H1 (cell line): ENCODE results near the gene SCN1B. TPM values are rescaled to one million over a fixed set of nuclear protein-coding genes. Genes with fewer than 3 reads are reported as not detected.

ENCODE experiments used
- CTCF ChIA-PET: fragments of 300-600 bp; sonication (Branson Sonifier 250); formaldehyde crosslinking; loops from one replicate; lab custom pipeline; 2021; ENCODE audit not compliant: partially characterized antibody; lab: Charles Lee
- POLR2A ChIA-PET: fragments of 300-600 bp; sonication (Branson Sonifier 250); formaldehyde crosslinking; loops from one replicate; lab custom pipeline; 2021; ENCODE audit warnings: inconsistent platforms; ENCODE audit not compliant: partially characterized antibody; lab: Charles Lee
- DNase-seq, 2 experiments: peaks; one replicate each; pipeline versions ENCODE4 v3.0.0 to v3.0.0-alpha.2; 2010 to 2022; ENCODE audit warnings: low spot score in 2 of 2, low read depth in 1 of 2, mixed read lengths in 1 of 2
- FAIRE-seq: peaks from 2 replicates; lab custom pipeline; 2011; peaks lifted over from hg19 to GRCh38; lab: Jason Lieb, UNC
- H2AFZ ChIP-seq: 2 replicates; pipeline ENCODE4 v1.8.1; 2012; ENCODE audit warnings: low read length, inconsistent platforms
- H2AK5ac ChIP-seq: 2 replicates; pipeline ENCODE4 v1.6.1; 2013; ENCODE audit warnings: low read depth, low read length
- H2BK120ac ChIP-seq: replicated peaks from 2 replicates; pipeline ENCODE3; 2013; ENCODE audit warnings: low read depth, low read length, inconsistent platforms
- H2BK12ac ChIP-seq: 2 replicates; pipeline ENCODE4 v1.6.1; 2013; ENCODE audit warnings: low read depth, low read length
- H2BK15ac ChIP-seq: 2 replicates; pipeline ENCODE4 v1.6.1; 2013; ENCODE audit warnings: low read length
- H2BK20ac ChIP-seq: 2 replicates; pipeline ENCODE4 v1.6.1; 2013; ENCODE audit warnings: low read length
- H2BK5ac ChIP-seq: 2 replicates; pipeline ENCODE4 v1.6.1; 2013; ENCODE audit warnings: low read depth, low read length
- H3K14ac ChIP-seq: 2 replicates; pipeline ENCODE4 v1.6.1; 2013; ENCODE audit warnings: inconsistent platforms; ENCODE audit not compliant: insufficient read length
- H3K18ac ChIP-seq: 2 replicates; pipeline ENCODE4 v1.6.1; 2013; ENCODE audit warnings: low read length; ENCODE audit errors: extremely low read depth
- H3K23ac ChIP-seq: 2 replicates; pipeline ENCODE4 v1.6.1; 2013; ENCODE audit warnings: inconsistent platforms; ENCODE audit not compliant: insufficient read length
- H3K23me2 ChIP-seq: 2 replicates; pipeline ENCODE4 v1.6.1; 2013; ENCODE audit warnings: low read depth, low read length
- H3K27ac ChIP-seq: 2 replicates; pipeline ENCODE4 v1.6.1; 2011; ENCODE audit warnings: low read depth, low read length, inconsistent platforms
- H3K27me3 ChIP-seq, 4 experiments: replicated peaks in 1 of 4; 1 replicate in 1 of 4; 2 replicates in 3 of 4; pipeline versions ENCODE4 v1.6.1 to v1.8.1; 2011 to 2013; ENCODE audit warnings: low read length in 3 of 4, mild to moderate bottlenecking in 3 of 4, inconsistent platforms in 2 of 4, mixed read lengths in 2 of 4, moderate library complexity in 1 of 4; ENCODE audit not compliant: control insufficient read depth in 3 of 4, insufficient read depth in 3 of 4; ENCODE audit errors: extremely low read depth in 1 of 4
- H3K36me3 ChIP-seq, 4 experiments: 2 replicates each; pipeline versions ENCODE4 v1.6.1 to v1.8.1; 2011 to 2013; ENCODE audit warnings: mild to moderate bottlenecking in 4 of 4, low read length in 3 of 4, moderate library complexity in 2 of 4, control low read depth in 1 of 4, inconsistent platforms in 1 of 4; ENCODE audit not compliant: insufficient read depth in 4 of 4, control insufficient read depth in 2 of 4
- H3K4ac ChIP-seq: replicated peaks from 2 replicates; pipeline ENCODE3; 2013; ENCODE audit warnings: low read length, low read depth, mixed read lengths, inconsistent platforms; ENCODE audit not compliant: insufficient read length
- H3K4me1 ChIP-seq, 4 experiments: replicated peaks in 1 of 4; 1 replicate in 1 of 4; 2 replicates in 3 of 4; pipeline versions ENCODE4 v1.6.1 to v1.8.1; 2011 to 2013; ENCODE audit warnings: low read length in 3 of 4, inconsistent platforms in 2 of 4, mixed read lengths in 1 of 4; ENCODE audit not compliant: insufficient read depth in 4 of 4, control insufficient read depth in 3 of 4
- H3K4me2 ChIP-seq, 2 experiments: 2 replicates each; pipeline versions ENCODE4 v1.6.1 to v1.8.1; 2011 to 2013; ENCODE audit warnings: low read depth in 2 of 2, low read length in 2 of 2, control low read depth in 1 of 2, inconsistent platforms in 1 of 2, mild to moderate bottlenecking in 1 of 2; ENCODE audit not compliant: insufficient read depth in 1 of 2
- H3K4me3 ChIP-seq, 4 experiments: fragments of 200-600, 300-600 bp in 1 of 4; sonication (generic), shearing (Covaris generic), sonication (Bioruptor Twin) in 1 of 4; 2 replicates each; pipeline versions ENCODE4 v1.5.1 to v1.8.1; 2011 to 2016; ENCODE audit warnings: low read length in 4 of 4, low read depth in 3 of 4, control low read depth in 2 of 4, inconsistent platforms in 2 of 4, mild to moderate bottlenecking in 2 of 4, mixed read lengths in 1 of 4, moderate library complexity in 1 of 4; ENCODE audit not compliant: insufficient read depth in 2 of 4; ENCODE audit errors: extremely low read depth in 1 of 4
- H3K56ac ChIP-seq: replicated peaks from 2 replicates; pipeline ENCODE3; 2013; ENCODE audit warnings: low read depth, mild to moderate bottlenecking, mixed read lengths, low read length, inconsistent platforms; ENCODE audit not compliant: insufficient read length
- H3K79me1 ChIP-seq: 2 replicates; pipeline ENCODE4 v1.6.1; 2013; ENCODE audit warnings: low read depth, low read length, control low read depth
- H3K79me2 ChIP-seq, 2 experiments: 2 replicates each; pipeline versions ENCODE4 v1.6.1 to v1.8.1; 2012 to 2013; ENCODE audit warnings: low read length in 2 of 2, mild to moderate bottlenecking in 2 of 2, inconsistent platforms in 1 of 2; ENCODE audit not compliant: insufficient read depth in 2 of 2, control insufficient read depth in 1 of 2
- H3K9ac ChIP-seq, 4 experiments: replicated peaks in 1 of 4; 1 replicate in 1 of 4; 2 replicates in 3 of 4; pipeline versions ENCODE4 v1.6.1 to v1.8.1; 2011 to 2013; ENCODE audit warnings: low read depth in 3 of 4, low read length in 3 of 4, control low read depth in 2 of 4, mild to moderate bottlenecking in 2 of 4, moderate library complexity in 2 of 4, inconsistent platforms in 1 of 4; ENCODE audit errors: extremely low read depth in 1 of 4
- H3K9me3 ChIP-seq, 2 experiments: 2 replicates each; pipeline versions ENCODE4 v1.6.1 to v1.8.1; 2012 to 2013; ENCODE audit warnings: mild to moderate bottlenecking in 2 of 2, moderate library complexity in 2 of 2, control low read depth in 1 of 2, inconsistent platforms in 1 of 2, low read depth in 1 of 2, low read length in 1 of 2, mixed read lengths in 1 of 2; ENCODE audit not compliant: insufficient read depth in 2 of 2
- H4K20me1 ChIP-seq, 2 experiments: replicated peaks in 1 of 2; 2 replicates each; pipeline versions ENCODE3 to v1.8.1; 2011 to 2013; ENCODE audit warnings: inconsistent platforms in 2 of 2, low read length in 2 of 2, mild to moderate bottlenecking in 1 of 2; ENCODE audit not compliant: insufficient read depth in 2 of 2, control insufficient read depth in 1 of 2
- H4K5ac ChIP-seq: 2 replicates; pipeline ENCODE4 v1.6.1; 2013; ENCODE audit warnings: low read length, low read depth, mixed read lengths, inconsistent platforms; ENCODE audit not compliant: insufficient read length
- H4K8ac ChIP-seq: 2 replicates; pipeline ENCODE4 v1.8.0; 2013; ENCODE audit warnings: mild to moderate bottlenecking, moderate library complexity, low read length, inconsistent platforms; ENCODE audit not compliant: insufficient read depth; ENCODE audit errors: extremely low read depth
- H4K91ac ChIP-seq: replicated peaks from 2 replicates; pipeline ENCODE3; 2013; ENCODE audit warnings: low read length, mixed read lengths, inconsistent platforms; ENCODE audit not compliant: insufficient read length
- CBX8 ChIP-seq: fragments of 300-800, 300-1000 bp; sonication (generic); IDR thresholded peaks from 2 replicates; pipeline ENCODE4 v1.7.1; 2016; ENCODE audit warnings: low read depth, low read length, borderline replicate concordance
- CTCF ChIP-seq, 3 experiments: IDR thresholded peaks; 1 replicate in 2 of 3; 2 replicates in 1 of 3; pipeline versions ENCODE4 v1.5.1 to v1.6.1; 2011; ENCODE audit warnings: low read length in 3 of 3, mild to moderate bottlenecking in 3 of 3, inconsistent platforms in 2 of 3, low read depth in 1 of 3, moderate library complexity in 1 of 3; ENCODE audit not compliant: insufficient read depth in 1 of 3; ENCODE audit errors: control extremely low read depth in 1 of 3
- POLR2AphosphoS5 ChIP-seq: IDR thresholded peaks from 2 replicates; pipeline ENCODE4 v1.6.1; 2011; ENCODE audit warnings: low read depth, low read length
- RAD21 ChIP-seq, 2 experiments: IDR thresholded peaks in 1 of 2; conservative IDR thresholded peaks in 1 of 2; 2 replicates each; pipeline ENCODE4 v1.6.1; 2011; ENCODE audit warnings: low read depth in 2 of 2, low read length in 2 of 2, improper control_type of control experiment in 1 of 2, inconsistent platforms in 1 of 2, mild to moderate bottlenecking in 1 of 2, moderate library complexity in 1 of 2
- TAF1 ChIP-seq: IDR thresholded peaks from 2 replicates; pipeline ENCODE4 v1.6.1; 2011; ENCODE audit warnings: mild to moderate bottlenecking, low read depth, low read length
- TBP ChIP-seq: IDR thresholded peaks from 2 replicates; pipeline ENCODE4 v1.6.1; 2011; ENCODE audit warnings: low read depth, low read length, improper control_type of control experiment
- WGBS, 2 experiments: shearing (Covaris generic) in 1 of 2; methylation state at CpG; one replicate each; pipeline versions ENCODE4 v1.1.6 to v1.1.7; 2013 to 2015; ENCODE audit warnings: low lambda C conversion rate in 2 of 2, mixed read lengths in 2 of 2, inconsistent platforms in 1 of 2, low coverage in 1 of 2, missing lambda C conversion rate in 1 of 2; ENCODE audit not compliant: insufficient replicate concordance in 2 of 2, insufficient coverage in 1 of 2, insufficient read length in 1 of 2; ENCODE audit errors: extremely low coverage in 1 of 2, missing lambda C conversion rate in 1 of 2; 5-methylcytosine and 5-hydroxymethylcytosine counted together
- polyA plus RNA-seq, 7 experiments: library from polyadenylated mRNA; depleted of rRNA in 3 of 7; stranded (reverse) in 5 of 7; unstranded in 2 of 7; fragments of >200 nt in 5 of 7; fragments of 200-250 nt in 2 of 7; gene quantifications; 1 replicate in 5 of 7; 2 replicates in 1 of 7; 4 replicates in 1 of 7; pipeline versions ENCODE4 v1.2.1 to v1.2.3, GENCODE V29; 2011 to 2013; ENCODE audit warnings: missing spikeins in 2 of 7, mixed read lengths in 2 of 7
- total RNA-seq: library from RNA; stranded (reverse); fragmentation: NEBNext Ultra II Directional; extraction: Animal tissue kit (Norgen Biotek cat#: 25700); gene quantifications from 2 replicates; pipeline ENCODE4 v1.2.1, GENCODE V29; 2021

Gene SCN1B
- total and polyA plus RNA-seq, 2 of the 8 experiments (the other 6 are each of a cell fraction or from before 2014, with no cell fraction given) = 3.1 to 3.5 TPM

GRCh38 chr19:34985249-34986022 lies 44.8 kb upstream of the SCN1B start:
- CTCF ChIA-PET = interaction anchor here (1.0 to 1.6 kb wide), 5 partner anchors 13 to 61 kb away, joined by 3 to 8 read pairs (median 6); no protein-coding TSS in a partner anchor
- POLR2A ChIA-PET = interaction anchor here (0.8 to 3.1 kb wide), 6 partner anchors 8 to 27 kb away, joined by 3 to 17 read pairs (median 4); partner anchors contain the start of gene GRAMD1A
- Histone ChIP-seq H2BK12ac (no peak overlapping the region; the same call in 1 of the 2 replicates), H3K27me3 (no peaks in the 10 kb centered on the region), H3K27ac (peak overlapping the region; percentile 47; the same call in 1 of the 2 replicates), H3K9ac (peak overlapping the region in 1 of 4 experiments; percentile 1; a peak in 2 of 7 replicates), H3K79me2 (no peaks in the 10 kb centered on the region), H3K23ac (no peak overlapping the region), H3K79me1 (no peaks in the 10 kb centered on the region), H2BK5ac (no peak overlapping the region), H4K91ac (no peak overlapping the region), H3K56ac (no peak overlapping the region), H2AK5ac (no peak overlapping the region), H3K18ac (no peak overlapping the region), H3K14ac (no peak overlapping the region), H3K9me3 (no peaks in the 10 kb centered on the region), H2BK20ac (no peak overlapping the region), H2BK120ac (no peak overlapping the region), H4K20me1 (no peaks in the 10 kb centered on the region), H4K8ac (no peak overlapping the region), H4K5ac (no peak overlapping the region), H3K4me3 (0 out of 8 replicates have a peak overlapping the region, but pooled peaks of 1 of the 4 experiments have one; percentile 2), H2AFZ (peak overlapping the region; percentile 100), H3K4ac (no peak overlapping the region), H3K23me2 (no peaks in the 10 kb centered on the region), H3K4me1 (peaks cover 2 to 7% (median 4%) of the 10 kb centered on the region in 4 experiments; a peak in 5 of 7 replicates), H3K36me3 (no peaks in the 10 kb centered on the region), H2BK15ac (no peak overlapping the region)
- 61% methylated on average over 7 of the region's 7 CpGs; no CpG with 5 or more reads in 1 of the 2 experiments for WGBS, 2 experiments
- DNase-seq = peak in 1 of 2 experiments; percentile 60
- peak; percentile 58 for FAIRE-seq
- no peak for TF ChIP-seq POLR2AphosphoS5
- TF ChIP-seq CBX8 = no peak
- TF ChIP-seq TBP = peak; percentile 26; the same call in 1 of the 2 replicates
- TF ChIP-seq TAF1 = 0 out of 2 replicates have a peak, but pooled peaks have one; percentile 18
- TF ChIP-seq CTCF (IDR thresholded peaks at IDR 0.05; ENCODE audit: control extremely low read depth in 1 of 3, insufficient read depth in 1 of 3, low read depth in 1 of 3, low read length in 3 of 3) = peak; percentile 4 to 35 (median 21); a peak in 2 of 4 replicates
- TF ChIP-seq RAD21 (IDR thresholded peaks at IDR 0.05 in 1 of 2, conservative IDR thresholded peaks at IDR 0.05 in 1 of 2; ENCODE audit: low read depth in 2 of 2, low read length in 2 of 2) = peak; percentile 2 to 10; a peak in 2 of 4 replicates
- TF ChIP-seq, all 59 proteins: peak for 4
- H3K4me2 ChIP-seq = peak overlapping the region in 1 of 2 experiments; percentile 58; a peak in 3 of 4 replicates
